ENCODE data around the gene PGAP6.

Gene PGAP6

GRCh38 chr16:377419-377951 lies 4.3 kb downstream of the PGAP6 start:
- no peak for DNase-seq (ENCODE audit: extremely low read depth, insufficient read length)
- H3K27me3 ChIP-seq (replicated peaks; ENCODE audit: control insufficient read depth, insufficient read depth, low read length) = no peaks in the 10 kb centered on the region
- TF ChIP-seq CTCF (IDR thresholded peaks at IDR 0.05; ENCODE audit: insufficient read depth, low read length, poor library complexity, severe bottlenecking) = no peak
- peaks cover 25% of the 10 kb centered on the region for H3K36me3 ChIP-seq (ENCODE audit: control insufficient read depth, insufficient read depth, low read length)
- H3K4me3 ChIP-seq (replicated peaks; ENCODE audit: low read depth, low read length) = no peak overlapping the region

GRCh38 chr16:376817-377418 lies 4.9 kb downstream of the PGAP6 start:
- H3K4me3 ChIP-seq (replicated peaks; ENCODE audit: low read depth, low read length) = no peak overlapping the region
- peak; percentile 13 for DNase-seq (ENCODE audit: extremely low read depth, insufficient read length)
- TF ChIP-seq CTCF (IDR thresholded peaks at IDR 0.05; ENCODE audit: insufficient read depth, low read length, poor library complexity, severe bottlenecking) = no peak
- no peaks in the 10 kb centered on the region for H3K27me3 ChIP-seq (replicated peaks; ENCODE audit: control insufficient read depth, insufficient read depth, low read length)
- H3K36me3 ChIP-seq (ENCODE audit: control insufficient read depth, insufficient read depth, low read length) = peaks cover 28% of the 10 kb centered on the region

- Histone ChIP-seq H3K27me3 (replicated peaks; ENCODE audit: control insufficient read depth, insufficient read depth, low read length) (no peaks in the 10 kb centered on the region), H3K36me3 (ENCODE audit: control insufficient read depth, insufficient read depth, low read length) (peaks cover 32% of the 10 kb centered on the region), H3K4me3 (replicated peaks; ENCODE audit: low read depth, low read length) (no peak overlapping the region)
- peak; percentile 13 for DNase-seq (ENCODE audit: extremely low read depth, insufficient read length)
- TF ChIP-seq CTCF (IDR thresholded peaks at IDR 0.05; ENCODE audit: insufficient read depth, low read length, poor library complexity, severe bottlenecking) = no peak
Measured at GRCh38 chr16:375927-376816, 5.6 kb downstream of the PGAP6 start.

- H3K36me3 ChIP-seq (ENCODE audit: control insufficient read depth, insufficient read depth, low read length) = peaks cover 32% of the 10 kb centered on the region
- H3K4me3 ChIP-seq (replicated peaks; ENCODE audit: low read depth, low read length) = no peak overlapping the region
- DNase-seq (ENCODE audit: extremely low read depth, insufficient read length) = no peak
- TF ChIP-seq CTCF (IDR thresholded peaks at IDR 0.05; ENCODE audit: insufficient read depth, low read length, poor library complexity, severe bottlenecking) = no peak
- no peaks in the 10 kb centered on the region for H3K27me3 ChIP-seq (replicated peaks; ENCODE audit: control insufficient read depth, insufficient read depth, low read length)
Measured at GRCh38 chr16:375212-375611, 6.6 kb downstream of the PGAP6 start.

- Histone ChIP-seq H3K27me3 (replicated peaks; ENCODE audit: control insufficient read depth, insufficient read depth, low read length) (no peaks in the 10 kb centered on the region), H3K36me3 (ENCODE audit: control insufficient read depth, insufficient read depth, low read length) (peaks cover 32% of the 10 kb centered on the region), H3K4me3 (replicated peaks; ENCODE audit: low read depth, low read length) (no peak overlapping the region)
- no peak for DNase-seq (ENCODE audit: extremely low read depth, insufficient read length)
- no peak for TF ChIP-seq CTCF (IDR thresholded peaks at IDR 0.05; ENCODE audit: insufficient read depth, low read length, poor library complexity, severe bottlenecking)
Measured at GRCh38 chr16:374616-374926, 7.2 kb downstream of the PGAP6 start.
